Right hindlimb (tissue), 1 donor: ENCODE results near the gene HSD11B1.
"Not testable (repeated sequence)": the region's sequence is repeated elsewhere in the genome, so short reads cannot be mapped to it uniquely, and the experiment has no call there.

Experiments
- DNase-seq: peaks from one replicate; pipeline ENCODE4 v3.0.0-alpha.2; 2018

Gene HSD11B1

GRCh38 chr1:209692296-209692695, 12.3 kb upstream of the HSD11B1 start:
- no peak for DNase-seq

DNA sequence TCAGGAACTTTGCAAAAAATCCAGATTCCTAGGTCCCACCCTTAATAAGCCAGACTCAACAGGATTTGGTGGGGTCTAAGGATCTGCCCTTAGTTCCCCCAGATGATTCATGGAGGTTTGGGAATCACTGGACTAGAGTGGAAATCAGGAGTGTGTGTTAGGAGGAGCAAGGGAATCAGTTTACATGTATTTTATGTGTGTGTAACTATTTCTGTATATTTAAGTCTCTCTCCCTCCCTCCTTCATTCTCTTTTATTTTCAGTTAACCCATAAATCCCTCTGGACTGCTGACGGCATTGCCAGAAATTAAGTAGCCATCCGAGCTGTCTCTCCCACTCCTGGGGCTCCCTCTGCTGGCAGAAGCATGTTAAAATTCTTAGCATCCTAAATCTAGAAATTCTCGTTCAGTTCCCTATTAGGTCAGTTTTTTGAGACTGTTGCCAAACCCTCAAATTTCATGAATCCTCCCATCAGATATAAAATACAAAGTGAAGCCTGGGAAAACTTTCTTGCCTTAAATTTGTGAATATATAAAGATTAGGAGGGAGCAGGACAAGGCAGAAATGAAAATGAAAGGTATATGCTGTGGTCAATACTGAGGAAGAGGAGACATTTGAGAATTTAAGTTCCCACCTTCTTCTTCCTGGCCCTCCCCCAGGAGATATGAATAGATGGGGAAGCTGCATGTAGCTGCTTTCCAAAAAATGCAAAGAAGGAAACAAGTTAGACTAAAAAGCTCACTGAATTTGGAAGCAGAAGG, 11.7 kb upstream of the HSD11B1 start:
- DNase-seq: peak; percentile 83

DNA sequence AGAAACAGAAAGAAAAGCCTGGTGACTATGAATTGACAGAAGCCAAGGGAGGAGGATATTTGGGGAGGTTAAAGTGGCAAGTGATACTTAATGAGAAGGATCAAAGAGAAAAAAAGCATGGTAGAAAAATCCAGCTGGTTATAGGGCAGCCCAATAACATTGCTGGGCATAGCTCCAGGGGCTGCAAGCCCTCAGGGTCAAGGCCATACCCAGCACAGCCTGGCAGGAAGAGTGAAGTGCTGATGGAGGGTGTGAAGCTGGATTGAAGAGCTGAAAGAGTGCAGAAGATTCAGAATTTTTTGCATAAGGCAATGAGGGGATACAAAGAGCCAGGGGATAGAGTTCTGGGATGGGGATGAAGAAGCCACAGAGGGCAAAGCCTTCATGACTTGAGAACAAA, 8.0 kb upstream of the HSD11B1 start:
- no peak for DNase-seq

GRCh38 chr1:209697126-209697525, 7.5 kb upstream of the HSD11B1 start:
- no peak for DNase-seq

- DNase-seq: not testable (repeated sequence)
Observed at GRCh38 chr1:209700686-209701085, 4.0 kb upstream of the HSD11B1 start.

GRCh38 chr1:209702832-209703231, 1.8 kb upstream of the HSD11B1 start:
- DNase-seq: no peak

- DNase-seq: no peak
Observed at GRCh38 chr1:209703834-209704504, 677 bp upstream of the HSD11B1 start.

DNA sequence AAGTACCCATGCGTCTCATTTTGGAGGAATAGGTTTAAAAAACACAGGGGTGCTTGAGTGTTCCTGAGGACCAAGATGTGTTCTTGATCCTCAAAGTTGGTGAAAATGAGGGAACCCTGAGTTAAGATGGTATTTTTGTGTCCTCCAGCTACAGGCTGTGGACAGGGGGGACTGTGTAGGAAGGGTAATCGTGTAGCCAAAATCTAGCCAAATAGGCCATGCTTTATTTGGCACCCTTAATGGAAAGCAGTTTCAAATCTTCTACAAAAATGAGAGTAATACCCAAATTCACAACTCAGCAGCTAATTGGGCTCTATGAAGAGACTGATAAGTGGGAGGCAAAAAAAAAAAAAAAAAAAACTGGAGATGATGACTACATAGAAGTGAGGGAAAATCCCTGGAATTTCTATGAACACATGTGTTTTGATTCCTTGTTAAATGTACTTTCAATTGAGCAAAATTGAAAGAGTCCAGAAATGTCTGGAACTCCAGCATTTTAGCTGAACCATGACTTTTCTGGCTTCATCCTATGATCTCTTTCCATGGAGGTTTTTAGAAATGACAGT, 470 bp downstream of the HSD11B1 start:
- no peak for DNase-seq

GRCh38 chr1:209706622-209707021, 2.0 kb downstream of the HSD11B1 start:
- no peak for DNase-seq

GRCh38 chr1:209707308-209707707, 2.7 kb downstream of the HSD11B1 start:
- DNase-seq: no peak

- no peak for DNase-seq
Observed at GRCh38 chr1:209708297-209708696, 3.7 kb downstream of the HSD11B1 start.

DNA sequence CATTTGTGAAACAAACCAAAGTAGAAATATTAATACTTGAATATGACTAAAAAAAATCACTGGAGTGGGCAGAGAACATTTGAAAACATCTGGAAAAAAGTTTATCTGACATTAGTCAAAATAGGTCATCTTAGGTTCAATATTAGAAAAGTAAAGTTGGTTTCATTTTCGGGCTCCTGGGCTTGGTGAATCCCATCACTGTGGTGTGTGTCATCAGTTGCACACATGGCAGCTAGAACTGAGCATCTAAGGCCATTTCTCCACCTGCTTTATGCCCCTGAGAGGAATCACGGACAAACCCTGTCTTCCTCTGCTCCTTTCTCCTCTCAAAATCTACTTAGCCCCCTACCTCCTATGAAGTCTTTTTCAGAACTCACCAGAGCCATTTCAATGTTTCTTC, 5.4 kb downstream of the HSD11B1 start:
- no peak for DNase-seq

GRCh38 chr1:209710847-209711246, 6.2 kb downstream of the HSD11B1 start:
- no peak for DNase-seq

DNA sequence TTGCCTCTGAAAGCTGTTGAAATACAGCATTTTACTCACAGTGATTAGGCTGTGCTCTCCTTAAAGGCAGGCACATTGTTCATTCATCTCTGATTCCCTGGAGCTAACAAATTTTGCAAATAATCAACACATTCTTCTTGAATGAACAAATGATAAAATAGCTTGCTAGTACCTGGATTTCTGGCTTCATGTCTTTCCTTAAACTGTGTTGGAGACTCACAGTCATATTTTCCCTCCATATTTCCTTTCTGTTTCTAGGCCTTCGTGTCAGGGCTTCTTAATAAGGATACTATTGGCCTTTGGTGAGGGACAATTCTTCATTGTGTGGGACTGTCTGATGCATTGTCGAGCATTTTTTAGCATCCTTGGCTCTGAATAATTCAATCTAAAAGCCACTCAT, 9.7 kb downstream of the HSD11B1 start:
- no peak for DNase-seq

DNA sequence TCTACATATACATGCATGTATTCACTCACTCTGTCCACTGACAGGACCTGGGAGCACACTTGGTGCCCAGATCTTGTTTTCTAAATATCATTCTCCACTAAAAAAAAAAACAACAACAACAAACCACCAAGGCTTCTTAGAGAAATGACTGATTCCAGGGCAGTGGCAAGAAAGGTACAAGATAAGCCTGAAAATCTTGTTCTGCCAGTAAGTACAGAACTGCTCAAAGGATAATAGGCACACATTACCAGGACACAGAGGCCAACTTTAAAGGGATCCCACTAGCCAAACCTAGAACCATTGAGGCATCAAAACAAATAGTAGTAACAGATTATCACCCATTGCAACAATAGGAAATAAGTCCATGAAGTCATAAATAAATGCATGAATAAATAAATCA, 10.7 kb downstream of the HSD11B1 start:
- no peak for DNase-seq

DNA sequence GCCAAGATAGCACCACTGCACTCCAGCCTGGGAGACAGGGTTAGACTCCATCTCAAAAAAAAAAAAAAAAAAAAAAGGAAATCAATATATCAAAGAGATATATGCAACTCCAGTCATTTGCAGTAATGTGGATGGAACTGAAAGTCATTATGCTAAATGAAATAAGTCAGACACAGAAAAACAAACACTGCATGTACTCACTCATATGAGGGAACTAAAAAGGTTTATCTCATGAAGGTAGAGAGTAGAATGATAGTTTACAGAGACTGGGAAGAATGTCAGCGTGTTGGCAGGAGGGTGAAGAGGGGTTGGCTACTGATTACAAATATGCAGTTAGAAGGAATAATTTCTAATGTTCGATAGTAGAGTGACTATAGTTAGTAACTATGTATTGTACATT, 13.2 kb downstream of the HSD11B1 start:
- no peak for DNase-seq

DNA sequence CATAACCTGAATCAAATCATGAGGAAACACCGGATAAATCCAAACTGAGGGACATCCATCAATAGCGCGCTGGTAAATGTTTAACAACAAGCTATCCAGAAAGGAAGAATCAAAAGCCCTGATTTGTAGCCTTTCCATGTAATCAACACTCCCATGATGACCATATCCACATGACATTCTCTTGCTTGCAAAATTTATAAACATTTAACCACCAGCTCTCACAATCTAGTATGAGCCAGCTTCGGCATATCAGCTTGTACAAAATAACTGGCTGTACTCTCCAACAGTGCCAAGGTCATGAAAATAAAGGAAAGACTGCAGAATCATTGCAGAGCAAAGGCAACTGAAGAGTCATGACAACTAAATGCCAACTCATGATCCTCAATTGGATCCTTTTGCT, 15.7 kb downstream of the HSD11B1 start:
- no peak for DNase-seq

DNA sequence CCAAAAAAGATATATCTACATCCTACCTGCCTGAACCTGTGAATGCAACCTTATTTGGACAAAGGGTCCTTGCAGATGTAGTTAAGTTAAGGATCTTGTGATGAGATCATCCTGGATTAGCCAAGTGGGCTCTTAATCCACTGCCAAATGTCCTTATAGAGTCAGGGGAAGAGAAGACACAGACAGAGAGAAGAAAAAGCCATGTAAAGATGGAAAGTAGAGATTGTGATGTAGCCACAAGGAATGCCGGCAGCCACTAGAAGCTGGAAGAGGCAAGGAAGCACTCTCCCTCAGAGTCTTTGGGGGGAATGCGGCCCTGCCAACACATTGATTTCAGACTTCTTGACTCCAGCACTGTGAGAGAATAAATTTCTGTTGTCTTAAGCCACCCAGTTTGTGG, 16.2 kb downstream of the HSD11B1 start:
- DNase-seq: no peak

DNA sequence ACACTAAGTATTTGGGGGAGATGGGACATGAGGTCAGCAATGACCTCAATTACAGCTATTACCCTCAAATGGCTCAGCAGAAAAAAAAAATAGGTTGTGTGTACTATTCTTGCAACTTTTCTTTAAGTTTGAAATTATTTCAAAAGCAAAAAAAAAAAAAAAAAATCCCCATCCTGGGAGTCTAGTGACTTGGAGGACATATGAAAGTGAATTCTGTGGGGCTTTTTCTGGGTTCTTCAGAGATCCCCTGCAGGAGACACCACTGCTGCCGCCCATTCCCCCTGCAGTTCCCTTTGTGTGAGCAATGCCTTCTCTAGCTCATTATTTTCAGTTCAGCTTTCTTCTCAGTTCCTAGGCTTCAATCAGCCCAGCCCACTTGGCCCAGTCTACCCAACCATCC, 16.7 kb downstream of the HSD11B1 start:
- no peak for DNase-seq

DNA sequence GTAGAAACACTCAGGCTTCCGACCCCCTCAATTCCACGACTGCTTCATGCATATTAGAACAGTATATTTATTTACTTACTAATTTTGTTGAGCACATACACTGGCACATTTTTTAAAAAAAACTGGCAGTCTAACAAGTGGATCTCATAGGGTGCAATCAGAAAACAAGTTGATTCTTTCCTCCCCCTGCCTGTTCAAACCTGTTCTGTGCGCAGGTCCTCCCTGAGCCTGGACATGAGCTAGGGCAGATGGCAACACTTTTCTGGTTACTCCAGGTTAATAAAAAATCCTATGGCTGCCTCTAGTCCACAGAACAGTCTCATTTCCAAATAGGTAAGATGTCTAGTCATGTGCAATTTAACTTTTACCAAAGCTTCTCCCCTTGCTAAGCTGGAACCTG, 18.6 kb downstream of the HSD11B1 start:
- no peak for DNase-seq

- no peak for DNase-seq
Observed at GRCh38 chr1:209723756-209724693, 19.4 kb downstream of the HSD11B1 start.

DNA sequence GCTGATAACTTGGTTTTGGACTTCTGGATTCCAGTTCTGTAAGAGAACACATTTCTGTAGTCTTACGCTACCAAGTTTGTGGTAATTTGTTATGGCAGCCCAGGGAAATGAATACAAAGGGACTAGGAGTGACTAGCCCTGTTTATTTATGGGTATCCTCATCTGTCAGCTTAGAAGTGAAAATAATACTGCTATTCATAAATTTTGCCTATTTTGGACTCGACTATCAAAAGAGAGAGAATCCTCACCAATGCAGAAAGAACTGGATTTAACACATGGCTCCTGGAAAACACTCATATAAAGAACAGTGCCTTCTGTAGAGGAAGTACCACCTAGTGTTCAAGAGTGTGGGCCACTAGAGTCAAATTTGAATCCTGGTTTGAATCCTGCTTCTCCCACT, 22.6 kb downstream of the HSD11B1 start:
- DNase-seq: no peak

DNA sequence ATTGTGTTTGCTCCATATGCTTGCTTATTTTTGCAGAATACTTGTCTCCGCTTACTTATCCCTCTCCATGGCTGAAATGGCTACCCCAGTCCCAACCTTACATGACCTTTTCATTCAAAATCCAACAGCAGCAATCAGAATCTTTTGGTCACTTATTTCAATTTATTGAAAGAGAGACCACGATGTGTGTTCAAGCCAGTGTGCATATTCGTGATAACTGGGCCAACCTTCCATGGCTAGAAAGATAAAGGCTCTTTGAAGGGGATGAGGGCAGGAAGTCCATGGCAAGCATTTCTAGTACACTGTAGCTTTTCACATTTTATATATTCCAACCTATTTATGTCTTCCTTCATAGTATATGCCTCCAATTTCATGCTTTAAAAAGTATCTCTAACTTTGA, 23.1 kb downstream of the HSD11B1 start:
- DNase-seq: no peak
